Activated CD4-positive, alpha-beta T cell treated with anti-CD3 and anti-CD28 coated beads, Interleukin-2, amount 50 U/mL, for 24 hours (primary cell): ENCODE measurements around the gene CRB1.
A peak's percentile ranks its signal among the peaks of the same experiment; 100 is the strongest.

Experiments used
- DNase-seq, 2 donors: peaks; one replicate each; pipeline ENCODE4 v3.0.0-alpha.2; 2020; ENCODE audit warnings: low read depth in 1 of 2, low spot score in 1 of 2

The CRB1 gene

DNA sequence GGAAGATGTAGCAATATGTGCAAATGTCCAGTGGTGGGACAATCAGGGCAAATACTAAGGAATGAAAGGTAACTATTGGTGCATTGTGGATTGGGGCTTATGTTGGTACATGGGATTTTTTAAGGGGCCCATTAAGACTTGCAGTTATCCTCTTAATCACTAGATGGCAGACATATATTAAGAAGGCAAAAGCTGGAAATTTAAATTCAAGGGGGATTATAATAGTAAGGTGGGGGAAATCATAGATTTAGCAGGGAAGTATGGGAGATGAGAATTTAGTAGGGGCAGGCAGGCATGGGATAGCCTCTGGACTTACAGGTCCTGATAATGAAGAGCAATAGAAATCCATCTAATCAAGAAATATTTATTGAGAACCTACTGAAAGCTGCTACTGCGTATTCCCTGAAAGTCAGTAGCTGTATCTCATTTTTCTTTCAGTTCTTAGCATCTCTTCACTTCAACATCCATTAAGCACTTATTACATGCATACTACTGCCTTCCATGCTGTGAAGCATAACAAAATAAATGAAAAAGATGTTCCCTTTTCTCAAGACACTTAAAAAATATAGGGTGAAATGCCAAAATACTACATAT lies 251.8 kb downstream of the CRB1 start:
- DNase-seq = no peak

DNA sequence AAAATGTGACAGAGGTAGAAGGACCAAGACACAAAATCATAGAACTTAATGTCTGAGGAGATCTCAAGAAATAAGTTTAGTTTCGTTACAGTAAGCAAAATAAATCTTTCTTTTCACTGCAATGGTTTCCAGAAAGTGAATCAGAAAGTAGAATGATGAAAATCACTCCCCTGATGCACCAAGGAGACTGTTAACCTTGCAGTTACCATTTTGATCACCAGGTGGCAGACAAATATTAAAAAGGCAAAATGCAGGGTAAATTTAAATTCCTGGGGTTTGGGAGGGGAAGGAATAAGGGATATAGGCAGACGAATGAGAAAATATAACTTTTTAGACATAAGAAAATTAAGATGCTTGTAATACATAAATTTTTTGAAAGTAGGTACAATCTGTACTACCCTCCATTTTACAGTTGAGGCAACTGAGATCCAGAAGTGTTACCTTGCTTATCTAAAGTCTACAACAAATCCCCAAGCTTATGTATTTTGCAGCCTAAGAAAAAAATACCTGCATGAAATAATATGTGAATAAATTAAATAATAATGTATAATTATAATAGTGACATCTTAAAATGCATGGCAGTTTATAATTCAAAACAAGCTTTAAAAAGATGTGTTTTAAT lies 253.2 kb downstream of the CRB1 start:
- peak in 1 of 2 donors; percentile 28 for DNase-seq

DNA sequence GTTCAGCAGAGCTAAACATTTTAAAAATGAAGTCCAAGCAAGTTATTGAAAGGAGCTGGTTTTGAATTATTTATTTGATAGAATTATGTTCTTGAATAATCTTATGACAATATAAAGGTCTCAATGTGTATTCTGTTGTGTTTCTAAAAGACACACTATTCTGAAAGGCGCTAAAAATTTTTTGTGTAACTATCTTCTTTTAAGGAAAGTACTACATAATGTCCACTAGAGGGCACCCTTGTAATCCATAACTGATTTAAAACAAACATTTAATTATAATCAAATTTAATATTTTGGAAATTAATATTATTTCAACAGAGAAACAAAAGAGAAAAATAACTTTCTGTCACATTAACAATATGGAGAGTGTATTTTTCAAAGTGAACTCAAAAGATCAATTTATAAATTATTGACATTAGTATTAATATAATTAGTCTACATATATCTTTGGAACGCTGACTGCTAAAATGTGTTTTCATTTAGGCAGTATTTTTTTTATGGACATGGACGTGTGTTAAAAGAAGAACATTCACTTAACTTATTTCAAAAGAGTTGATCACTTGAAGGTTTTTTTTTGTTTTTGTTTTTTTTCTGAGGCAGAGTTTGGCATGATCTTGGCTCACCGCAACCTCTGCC lies 258.8 kb downstream of the CRB1 start:
- DNase-seq = no peak
